Activated CD8-positive, alpha-beta memory T cell treated with anti-CD3 and anti-CD28 coated beads, Interleukin-2, amount 10 ng/mL, durations not matched to agents 7 days and 5 days (primary cell): ENCODE measurements around the gene TIAM1. TPM values are rescaled to one million over a fixed set of nuclear protein-coding genes. Genes with fewer than 3 reads are reported as not detected.
"Not testable (repeated sequence)": the region's sequence is repeated elsewhere in the genome, so short reads cannot be mapped to it uniquely, and the experiment has no call there.

Source experiments
- ATAC-seq: fragments of 150-1000 bp; cut with Tn5 transposase; one replicate; pipeline ENCODE4 v1.10.0; 2021; ENCODE audit warnings: moderate library complexity
- CTCF ChIA-PET: fragments of 350-600 bp; sonication (Branson Sonifier 250); formaldehyde crosslinking; loops from one replicate; lab custom pipeline; 2021; ENCODE audit warnings: antibody characterized with exemption; lab: Charles Lee
- DNase-seq: peaks from one replicate; pipeline ENCODE4 v3.0.0-alpha.2; 2020
- H3K27ac Mint-ChIP-seq: one replicate; pipeline ENCODE4 v1.8.0; 2021; ENCODE audit warnings: mild to moderate bottlenecking, mixed read lengths
- H3K27me3 Mint-ChIP-seq: one replicate; pipeline ENCODE4 v1.8.0; 2021; ENCODE audit warnings: mixed read lengths
- H3K36me3 Mint-ChIP-seq: one replicate; pipeline ENCODE4 v1.8.0; 2021; ENCODE audit warnings: mild to moderate bottlenecking, mixed read lengths
- H3K4me1 Mint-ChIP-seq: one replicate; pipeline ENCODE4 v1.8.0; 2021; ENCODE audit warnings: mixed read lengths
- H3K4me3 Mint-ChIP-seq: one replicate; pipeline ENCODE4 v1.8.0; 2021; ENCODE audit warnings: mild to moderate bottlenecking, moderate library complexity, mixed read lengths
- H3K9me3 Mint-ChIP-seq: one replicate; pipeline ENCODE4 v1.8.0; 2022; ENCODE audit warnings: low read depth, mixed read lengths
- total RNA-seq, 2 experiments: library from RNA; stranded (reverse); gene quantifications; one replicate each; pipeline ENCODE4 v1.2.3, GENCODE V29; 2021

TIAM1 gene
- total RNA-seq, 2 experiments from 2014 or later: 18.8 to 20.5 TPM

- H3K27me3 Mint-ChIP-seq: no peaks in the 10 kb centered on the region
- ATAC-seq (no peak), DNase-seq (no peak)
- CTCF ChIA-PET: interaction anchor here (0.9 to 1.4 kb wide), 2 partner anchors 77 to 345 kb away, joined by 3 to 5 read pairs; no protein-coding TSS in a partner anchor
- H3K36me3 Mint-ChIP-seq: peaks cover 6% of the 10 kb centered on the region
- H3K4me3 Mint-ChIP-seq: no peak overlapping the region
- H3K9me3 Mint-ChIP-seq: peaks cover 11% of the 10 kb centered on the region
- H3K4me1 Mint-ChIP-seq: peaks cover 13% of the 10 kb centered on the region
- H3K27ac Mint-ChIP-seq: no peak overlapping the region
Measured at GRCh38 chr21:31235671-31236450, 108.2 kb downstream of the TIAM1 start.

GRCh38 chr21:31234936-31235335 is 109.1 kb downstream of the TIAM1 start:
- ATAC-seq: no peak

DNA sequence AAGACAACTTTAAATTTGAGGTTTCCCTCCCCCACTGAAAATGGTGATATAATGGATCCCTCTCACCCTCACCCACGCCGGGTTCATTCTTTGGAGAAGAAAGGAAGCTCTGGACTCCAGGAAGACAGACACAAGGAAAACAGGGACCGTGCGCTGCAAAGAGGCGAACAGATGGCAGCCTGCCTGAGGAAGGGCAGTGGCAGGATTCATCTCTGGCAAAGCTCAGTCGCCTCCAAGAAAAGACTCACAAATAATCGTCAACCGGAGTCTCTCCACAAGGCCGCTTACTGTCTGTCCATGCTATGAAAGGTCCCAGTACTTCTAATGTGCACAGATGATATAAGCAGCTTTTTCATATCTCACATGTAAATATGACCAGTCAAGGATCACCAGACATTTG is 110.3 kb downstream of the TIAM1 start:
- H3K27me3 Mint-ChIP-seq: no peaks in the 10 kb centered on the region
- no peak overlapping the region for H3K27ac Mint-ChIP-seq
- CTCF ChIA-PET: no interaction called here
- no peak for ATAC-seq
- peaks cover under 1% of the 10 kb centered on the region for H3K9me3 Mint-ChIP-seq
- DNase-seq: no peak
- H3K4me1 Mint-ChIP-seq: peaks cover 13% of the 10 kb centered on the region
- H3K36me3 Mint-ChIP-seq: no peaks in the 10 kb centered on the region
- no peak overlapping the region for H3K4me3 Mint-ChIP-seq

More at GRCh38 chr21:31234936-31235335, 109.1 kb downstream of the TIAM1 start:
- Mint-ChIP-seq H3K27me3 (no peaks in the 10 kb centered on the region), H3K36me3 (no peaks in the 10 kb centered on the region), H3K4me1 (peaks cover 13% of the 10 kb centered on the region), H3K27ac (no peak overlapping the region), H3K4me3 (no peak overlapping the region), H3K9me3 (peaks cover 5% of the 10 kb centered on the region)
- CTCF ChIA-PET: interaction anchor here (0.9 kb wide), 1 partner anchor 346 kb away, joined by 5 read pairs; no protein-coding TSS in a partner anchor
- no peak for DNase-seq

DNA sequence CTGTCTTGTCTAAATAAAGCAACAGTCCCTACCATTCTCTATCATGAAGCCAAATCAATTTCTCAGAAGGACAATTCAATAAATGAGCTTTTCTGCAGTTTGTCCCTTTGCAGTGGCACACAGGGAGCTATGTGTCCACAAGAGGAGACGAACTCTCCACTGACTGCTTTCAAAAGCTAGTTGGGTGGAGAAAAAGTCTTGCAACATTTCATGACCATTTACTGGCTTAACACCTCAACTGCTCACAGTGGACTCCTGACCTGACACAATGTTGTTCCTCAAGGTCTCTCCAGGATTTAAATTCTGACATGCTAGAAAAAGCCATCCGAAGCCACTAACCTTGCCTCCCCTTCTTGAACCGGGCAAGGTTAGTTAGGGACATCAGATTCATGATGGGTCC is 111.7 kb downstream of the TIAM1 start:
- CTCF ChIA-PET: no interaction called here
- ATAC-seq (no peak), DNase-seq (no peak)
- Mint-ChIP-seq H3K36me3 (no peaks in the 10 kb centered on the region), H3K9me3 (no peaks in the 10 kb centered on the region), H3K4me3 (no peak overlapping the region), H3K27ac (no peak overlapping the region), H3K4me1 (peaks cover 13% of the 10 kb centered on the region), H3K27me3 (no peaks in the 10 kb centered on the region)

DNA sequence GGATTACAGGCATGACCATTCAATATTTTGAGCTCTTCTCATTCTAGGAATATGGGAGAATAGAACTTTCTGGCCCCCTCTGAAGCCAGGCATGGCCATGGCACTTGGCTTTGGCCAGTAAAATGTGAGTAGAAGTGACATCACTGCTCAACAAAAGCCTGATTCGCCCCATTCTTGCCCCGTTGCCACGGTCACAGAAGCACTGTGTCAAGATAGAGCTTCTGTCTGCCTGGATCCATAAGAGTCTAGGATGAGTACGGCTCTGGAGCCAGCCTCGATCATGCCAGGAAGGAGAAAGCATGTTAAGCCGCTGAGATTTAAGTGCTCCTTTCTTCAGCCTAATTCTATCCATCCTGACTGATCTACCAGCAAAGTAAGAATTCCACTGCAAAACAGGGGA is 113.1 kb downstream of the TIAM1 start:
- H3K4me3 Mint-ChIP-seq: no peak overlapping the region
- peaks cover 6% of the 10 kb centered on the region for H3K4me1 Mint-ChIP-seq
- H3K27ac Mint-ChIP-seq: no peak overlapping the region

DNA sequence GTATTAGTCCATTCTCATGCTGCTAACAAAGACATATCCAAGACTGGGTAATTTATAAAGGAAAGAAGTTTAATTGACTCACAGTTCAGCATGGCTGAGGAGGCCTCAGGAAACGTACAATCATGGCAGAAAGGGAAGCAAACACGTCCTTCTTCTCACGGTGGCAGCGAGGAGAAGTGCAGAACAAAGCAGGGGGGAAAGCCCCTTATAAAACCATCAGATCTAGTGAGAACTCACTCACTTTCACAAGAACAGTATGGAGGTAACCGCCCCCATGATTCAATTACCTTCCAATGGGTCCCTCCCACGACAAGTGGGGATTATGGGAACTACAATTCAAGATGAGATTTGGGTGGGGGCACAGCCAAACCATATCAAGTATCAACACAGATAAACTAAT is 115.3 kb downstream of the TIAM1 start:
- CTCF ChIA-PET, H3K27me3 Mint-ChIP-seq, H3K9me3 Mint-ChIP-seq, H3K27ac Mint-ChIP-seq, H3K4me3 Mint-ChIP-seq, DNase-seq, H3K36me3 Mint-ChIP-seq, H3K4me1 Mint-ChIP-seq, ATAC-seq: not testable (repeated sequence)

More for the DNA sequence above, 113.1 kb downstream of the TIAM1 start:
- DNase-seq (no peak), ATAC-seq (no peak)
- no peaks in the 10 kb centered on the region for H3K36me3 Mint-ChIP-seq
- H3K9me3 Mint-ChIP-seq: no peaks in the 10 kb centered on the region
- no peaks in the 10 kb centered on the region for H3K27me3 Mint-ChIP-seq
- CTCF ChIA-PET: no interaction called here

GRCh38 chr21:31225713-31226112 is 118.3 kb downstream of the TIAM1 start:
- H3K9me3 Mint-ChIP-seq: no peaks in the 10 kb centered on the region
- ATAC-seq (no peak), DNase-seq (no peak)
- H3K27me3 Mint-ChIP-seq: peaks cover 10% of the 10 kb centered on the region
- no peak overlapping the region for H3K27ac Mint-ChIP-seq
- H3K36me3 Mint-ChIP-seq: no peaks in the 10 kb centered on the region
- H3K4me1 Mint-ChIP-seq: no peaks in the 10 kb centered on the region
- H3K4me3 Mint-ChIP-seq: no peak overlapping the region
- CTCF ChIA-PET: no interaction called here

DNA sequence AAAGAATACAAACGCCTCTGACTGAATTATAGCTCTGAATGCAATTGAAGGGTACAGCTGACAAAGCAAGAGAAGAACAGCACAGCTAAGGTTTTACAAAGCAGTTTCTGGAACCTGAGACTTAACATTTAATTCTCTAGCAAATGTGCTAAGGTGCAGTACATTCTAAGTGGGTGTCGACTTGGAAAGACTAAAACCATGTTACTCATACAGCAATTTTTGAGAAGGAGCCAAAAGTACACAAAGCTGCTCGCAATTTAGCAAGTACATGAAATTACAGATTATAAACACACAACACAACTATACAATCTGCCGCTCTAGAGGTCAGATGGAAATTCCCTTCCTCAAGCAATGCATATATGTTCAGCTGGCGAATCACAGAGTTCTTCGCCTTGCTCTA is 121.9 kb downstream of the TIAM1 start:
- ATAC-seq: no peak
- CTCF ChIA-PET: interaction anchor here (0.9 kb wide), 1 partner anchor 359 kb away, joined by 3 read pairs; no protein-coding TSS in a partner anchor
- Mint-ChIP-seq H3K9me3 (no peaks in the 10 kb centered on the region), H3K27me3 (peaks cover 14% of the 10 kb centered on the region), H3K36me3 (no peaks in the 10 kb centered on the region), H3K4me3 (no peak overlapping the region), H3K27ac (no peak overlapping the region), H3K4me1 (no peaks in the 10 kb centered on the region)
- no peak for DNase-seq

DNA sequence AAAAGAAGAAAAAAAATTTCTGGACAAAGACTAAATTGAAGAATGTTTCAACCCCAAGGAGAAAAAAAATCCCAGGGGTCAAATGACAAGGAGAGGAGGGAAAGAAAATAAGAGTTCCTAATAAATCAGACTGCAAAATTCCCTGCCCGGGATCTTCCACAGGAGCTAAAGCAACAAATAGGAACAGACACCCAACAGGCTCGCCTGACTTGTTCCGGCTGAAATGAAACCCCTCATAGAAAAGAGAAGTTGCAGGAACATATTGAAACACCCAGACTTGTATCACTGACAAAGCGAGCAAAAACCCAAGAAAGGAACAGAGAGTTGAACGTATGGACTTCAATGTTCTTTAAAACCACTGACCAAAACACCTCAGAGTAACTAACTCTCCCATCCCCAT is 123.0 kb downstream of the TIAM1 start:
- no peak overlapping the region for H3K4me3 Mint-ChIP-seq
- CTCF ChIA-PET: interaction anchor here (0.7 kb wide), 1 partner anchor 23 kb away, joined by 3 read pairs; no protein-coding TSS in a partner anchor
- no peak overlapping the region for H3K27ac Mint-ChIP-seq
- no peaks in the 10 kb centered on the region for H3K36me3 Mint-ChIP-seq
- DNase-seq (no peak), ATAC-seq (no peak)
- peaks cover 14% of the 10 kb centered on the region for H3K27me3 Mint-ChIP-seq
- H3K4me1 Mint-ChIP-seq: no peaks in the 10 kb centered on the region
- no peaks in the 10 kb centered on the region for H3K9me3 Mint-ChIP-seq

DNA sequence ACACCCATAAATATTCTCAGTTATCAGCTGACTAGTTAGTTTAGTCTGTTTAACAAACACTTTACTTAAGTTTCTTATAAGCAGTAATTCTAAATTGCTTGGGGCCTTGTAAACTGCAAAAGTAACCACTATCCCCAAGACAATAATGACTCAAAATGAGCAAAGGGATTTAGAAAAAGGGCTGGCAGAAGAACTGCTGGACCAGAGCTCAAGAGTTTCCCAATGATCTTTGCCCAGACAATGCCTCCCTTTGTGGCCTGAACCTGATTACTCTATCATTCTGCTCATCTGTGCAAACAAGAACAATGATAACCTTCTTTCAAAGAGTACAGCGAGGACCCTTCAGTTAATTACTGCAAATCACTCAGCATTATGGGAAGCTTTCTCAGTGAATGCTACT is 123.5 kb downstream of the TIAM1 start:
- DNase-seq: no peak
- Mint-ChIP-seq H3K4me3 (no peak overlapping the region), H3K4me1 (no peaks in the 10 kb centered on the region), H3K36me3 (no peaks in the 10 kb centered on the region), H3K9me3 (no peaks in the 10 kb centered on the region), H3K27ac (no peak overlapping the region), H3K27me3 (peaks cover 14% of the 10 kb centered on the region)
- CTCF ChIA-PET: interaction anchor here (0.7 kb wide), 1 partner anchor 22 kb away, joined by 3 read pairs; no protein-coding TSS in a partner anchor
- no peak for ATAC-seq

GRCh38 chr21:31218830-31219608 is 125.0 kb downstream of the TIAM1 start:
- no peaks in the 10 kb centered on the region for H3K36me3 Mint-ChIP-seq
- no peaks in the 10 kb centered on the region for H3K9me3 Mint-ChIP-seq
- no peaks in the 10 kb centered on the region for H3K4me1 Mint-ChIP-seq
- no peak overlapping the region for H3K4me3 Mint-ChIP-seq
- no peak overlapping the region for H3K27ac Mint-ChIP-seq
- CTCF ChIA-PET: no interaction called here
- ATAC-seq: no peak
- H3K27me3 Mint-ChIP-seq: peaks cover 14% of the 10 kb centered on the region
- no peak for DNase-seq

GRCh38 chr21:31216206-31216605 is 127.9 kb downstream of the TIAM1 start:
- Mint-ChIP-seq H3K27me3 (peaks cover 9% of the 10 kb centered on the region), H3K27ac (no peak overlapping the region), H3K36me3 (no peaks in the 10 kb centered on the region), H3K9me3 (no peaks in the 10 kb centered on the region), H3K4me1 (no peaks in the 10 kb centered on the region), H3K4me3 (no peak overlapping the region)
- CTCF ChIA-PET: interaction anchor here (0.7 to 1.1 kb wide), 2 partner anchors 365 to 366 kb away, joined by 3 read pairs; no protein-coding TSS in a partner anchor
- no peak for ATAC-seq
- no peak for DNase-seq

GRCh38 chr21:31213787-31214186 is 130.3 kb downstream of the TIAM1 start:
- Mint-ChIP-seq H3K4me3 (no peak overlapping the region), H3K27ac (no peak overlapping the region), H3K27me3 (no peaks in the 10 kb centered on the region), H3K36me3 (no peaks in the 10 kb centered on the region), H3K9me3 (no peaks in the 10 kb centered on the region), H3K4me1 (no peaks in the 10 kb centered on the region)
- DNase-seq (no peak), ATAC-seq (no peak)
- CTCF ChIA-PET: interaction anchor here (0.7 to 2.0 kb wide), 7 partner anchors 11 to 390 kb away, joined by 3 to 15 read pairs (median 3); no protein-coding TSS in a partner anchor
